Measurements from ENCODE around the gene USP31. TPM values are rescaled to one million over a fixed set of nuclear protein-coding genes. Genes with fewer than 3 reads are reported as not detected.

Gene USP31
- polyA plus RNA-seq, 2 of the 4 experiments (the other 2 are of a cell fraction) = 8.3 to 18.0 TPM

GRCh38 chr16:23029733-23030420 is 119.4 kb downstream of the USP31 start:
- H3K27ac ChIP-seq = no peak overlapping the region
- POLR2A ChIA-PET = no interaction called here
- H3K4me3 ChIP-seq = no peak overlapping the region
- FAIRE-seq (no peak), DNase-seq (ENCODE audit: low read depth in 1 of 2, low spot score in 1 of 2) (no peak), ATAC-seq (no peak)
- H3K4me1 ChIP-seq = no peaks in the 10 kb centered on the region
- H3K9me3 ChIP-seq = peaks cover 17% of the 10 kb centered on the region; the same call in 2 of the 3 replicates
- no peak overlapping the region for H3K4me2 ChIP-seq
- CTCF ChIA-PET = interaction anchor here (0.8 kb wide), 1 partner anchor 404 kb away, joined by 3 read pairs; no protein-coding TSS in a partner anchor
- WGBS (ENCODE audit: missing lambda C conversion rate) = 31% methylated on average over 6 of the region's 6 CpGs
- TF ChIP-seq CHD4 (IDR thresholded peaks at IDR 0.05; ENCODE audit: borderline replicate concordance) (no peak), HDAC2 (IDR thresholded peaks at IDR 0.05) (no peak), FOSL2 (IDR thresholded peaks at IDR 0.05) (no peak), FOSL2 (CRISPR knock-in tag; IDR thresholded peaks at IDR 0.05) (no peak), CHD2 (IDR thresholded peaks at IDR 0.05; ENCODE audit: low read length, partially characterized antibody) (no peak), MAZ (IDR thresholded peaks at IDR 0.05; ENCODE audit: borderline replicate concordance, low read depth, low read length) (no peak), HES2 (IDR thresholded peaks at IDR 0.05) (no peak), REST (IDR thresholded peaks at IDR 0.05) (no peak), CTCF (IDR thresholded peaks at IDR 0.05) (no peak), EHMT2 (IDR thresholded peaks at IDR 0.05; ENCODE audit: low read depth) (no peak), TP53 (CRISPR knock-in tag; IDR thresholded peaks at IDR 0.05) (no peak)

GRCh38 chr16:23027386-23027785 is 121.9 kb downstream of the USP31 start:
- CTCF ChIA-PET = interaction anchor here (1.3 to 1.9 kb wide), 2 partner anchors 35 to 407 kb away, joined by 3 to 5 read pairs; no protein-coding TSS in a partner anchor
- Histone ChIP-seq H3K4me3 (no peak overlapping the region), H3K4me2 (no peak overlapping the region), H3K9me3 (peaks cover under 1% of the 10 kb centered on the region; the same call in 1 of the 3 replicates), H3K4me1 (no peaks in the 10 kb centered on the region), H3K27ac (no peak overlapping the region)
- FAIRE-seq = no peak
- POLR2A ChIA-PET = no interaction called here
- ATAC-seq = no peak
- no peak for DNase-seq (ENCODE audit: low read depth in 1 of 2, low spot score in 1 of 2)
- 0% methylated on average over 1 of the region's 1 CpG for WGBS (ENCODE audit: missing lambda C conversion rate)
- TF ChIP-seq JUNB (IDR thresholded peaks at IDR 0.05) (no peak), FOSB (CRISPR knock-in tag; IDR thresholded peaks at IDR 0.05) (no peak), SREBF2 (IDR thresholded peaks at IDR 0.05) (no peak), SMC3 (IDR thresholded peaks at IDR 0.05) (no peak), EP300 (IDR thresholded peaks at IDR 0.05) (no peak), FOSL2 (IDR thresholded peaks at IDR 0.05) (no peak), FOSL2 (CRISPR knock-in tag; IDR thresholded peaks at IDR 0.05) (no peak), RNF2 (IDR thresholded peaks at IDR 0.05; ENCODE audit: borderline replicate concordance, low read depth) (no peak), POLR2AphosphoS2 (conservative IDR thresholded peaks at IDR 0.05; ENCODE audit: low read length) (no peak)

Data from A549 (cell line).